ENCODE results near the gene RTP2. TPM values are rescaled to one million over a fixed set of nuclear protein-coding genes. Genes with fewer than 3 reads are reported as not detected.
A peak's percentile ranks its signal among the peaks of the same experiment; 100 is the strongest.

RTP2 gene
- total and polyA plus RNA-seq, 9 of the 15 experiments (the other 6 are each of a cell fraction or from before 2014, with no cell fraction given) = not detected

DNA sequence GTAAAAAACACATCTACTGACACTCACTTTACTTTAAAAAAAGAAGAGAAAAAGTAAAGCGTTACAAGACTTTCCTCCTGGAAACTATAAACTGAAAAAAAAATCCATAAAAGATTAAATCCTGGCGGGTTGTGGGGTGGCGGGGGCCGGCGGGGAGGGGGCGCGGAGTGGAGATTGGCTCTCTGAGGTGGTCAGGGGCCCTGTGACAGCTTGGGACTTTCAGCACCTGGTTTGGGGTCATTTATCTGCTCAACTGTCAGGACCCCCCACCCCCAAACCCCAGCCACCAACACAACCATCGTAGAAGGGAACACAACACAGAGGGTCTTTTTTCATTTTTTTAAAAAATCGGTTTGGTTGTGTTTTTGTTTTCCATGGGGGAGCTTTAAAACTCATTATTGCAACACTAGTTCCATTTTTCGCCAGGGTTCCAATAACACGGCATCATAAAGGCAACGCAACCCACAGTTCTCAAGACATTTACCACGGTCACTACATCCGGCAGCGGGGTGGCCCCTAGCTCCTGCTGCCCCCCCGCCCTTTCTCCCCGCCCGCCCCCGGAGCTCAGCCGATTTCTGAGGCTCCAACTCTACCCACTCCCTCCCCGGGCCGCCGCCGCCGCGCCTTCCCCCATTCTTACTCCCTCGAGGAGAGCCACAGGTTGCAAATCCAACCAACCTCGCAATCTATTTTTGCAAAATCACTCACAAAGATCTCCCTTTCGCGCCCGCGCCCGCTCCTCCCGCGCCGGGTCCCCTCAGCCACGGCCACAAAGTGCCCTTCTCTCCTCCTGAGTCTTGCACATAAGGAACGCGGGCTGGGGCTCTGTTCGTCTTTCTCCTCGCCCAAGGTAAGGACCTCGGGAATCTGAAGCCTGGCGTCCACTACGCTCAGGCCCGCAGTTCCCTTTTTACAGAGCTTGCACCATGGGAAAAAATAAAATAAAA lies 41.1 kb upstream of the RTP2 start (continued):
- TF ChIP-seq, protein P1, sequence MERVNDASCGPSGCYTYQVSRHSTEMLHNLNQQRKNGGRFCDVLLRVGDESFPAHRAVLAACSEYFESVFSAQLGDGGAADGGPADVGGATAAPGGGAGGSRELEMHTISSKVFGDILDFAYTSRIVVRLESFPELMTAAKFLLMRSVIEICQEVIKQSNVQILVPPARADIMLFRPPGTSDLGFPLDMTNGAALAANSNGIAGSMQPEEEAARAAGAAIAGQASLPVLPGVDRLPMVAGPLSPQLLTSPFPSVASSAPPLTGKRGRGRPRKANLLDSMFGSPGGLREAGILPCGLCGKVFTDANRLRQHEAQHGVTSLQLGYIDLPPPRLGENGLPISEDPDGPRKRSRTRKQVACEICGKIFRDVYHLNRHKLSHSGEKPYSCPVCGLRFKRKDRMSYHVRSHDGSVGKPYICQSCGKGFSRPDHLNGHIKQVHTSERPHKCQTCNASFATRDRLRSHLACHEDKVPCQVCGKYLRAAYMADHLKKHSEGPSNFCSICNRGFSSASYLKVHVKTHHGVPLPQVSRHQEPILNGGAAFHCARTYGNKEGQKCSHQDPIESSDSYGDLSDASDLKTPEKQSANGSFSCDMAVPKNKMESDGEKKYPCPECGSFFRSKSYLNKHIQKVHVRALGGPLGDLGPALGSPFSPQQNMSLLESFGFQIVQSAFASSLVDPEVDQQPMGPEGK (CRISPR knock-in tag; IDR thresholded peaks at IDR 0.05; ENCODE audit: borderline replicate concordance) = no peak
- TF ChIP-seq ZFX (CRISPR knock-in tag; IDR thresholded peaks at IDR 0.05) (0 out of 2 replicates have a peak, but pooled peaks have one; percentile 23), ZNF384 (IDR thresholded peaks at IDR 0.05; ENCODE audit: low read depth, low read length) (no peak), PHB2 (IDR thresholded peaks at IDR 0.05; ENCODE audit: low read depth) (no peak), PTBP1 (IDR thresholded peaks at IDR 0.05; ENCODE audit: low read depth, low read length) (no peak), CEBPG (CRISPR knock-in tag; IDR thresholded peaks at IDR 0.05) (no peak), CEBPG (tag; conservative IDR thresholded peaks at IDR 0.05 in 1 of 2, IDR thresholded peaks at IDR 0.05 in 1 of 2) (peak; percentile 55 to 59; a peak in 3 of 4 replicates), CEBPB (tag; IDR thresholded peaks at IDR 0.05) (no peak), ZNF561 (CRISPR knock-in tag; conservative IDR thresholded peaks at IDR 0.05) (no peak), EGR1 (conservative IDR thresholded peaks at IDR 0.05) (peak; percentile 64), RBM39 (optimal IDR thresholded peaks at IDR 0.05; ENCODE audit: low read depth, low read length) (no peak), ZNF644 (tag; IDR thresholded peaks at IDR 0.05; ENCODE audit: low read depth) (no peak), JUN (IDR thresholded peaks at IDR 0.05; ENCODE audit: borderline replicate concordance, low read depth, low read length) (no peak), JUN (CRISPR knock-in tag; IDR thresholded peaks at IDR 0.05; ENCODE audit: borderline replicate concordance) (no peak), POLR2AphosphoS2 (IDR thresholded peaks at IDR 0.05; ENCODE audit: low read length) (no peak), ZEB2 (IDR thresholded peaks at IDR 0.05) (no peak), HMGN3 (IDR thresholded peaks at IDR 0.05; ENCODE audit: borderline replicate concordance, extremely low read depth, insufficient read length, low read depth, low read length) (peak; percentile 39), HNRNPK (IDR thresholded peaks at IDR 0.05; ENCODE audit: low read depth, low read length, poor library complexity, severe bottlenecking) (no peak)
- TF ChIP-seq, protein P2, sequence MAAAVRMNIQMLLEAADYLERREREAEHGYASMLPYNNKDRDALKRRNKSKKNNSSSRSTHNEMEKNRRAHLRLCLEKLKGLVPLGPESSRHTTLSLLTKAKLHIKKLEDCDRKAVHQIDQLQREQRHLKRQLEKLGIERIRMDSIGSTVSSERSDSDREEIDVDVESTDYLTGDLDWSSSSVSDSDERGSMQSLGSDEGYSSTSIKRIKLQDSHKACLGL (CRISPR knock-in tag; IDR thresholded peaks at IDR 0.05; ENCODE audit: borderline replicate concordance, poor library complexity, severe bottlenecking) = no peak
- TF ChIP-seq, protein P3, sequence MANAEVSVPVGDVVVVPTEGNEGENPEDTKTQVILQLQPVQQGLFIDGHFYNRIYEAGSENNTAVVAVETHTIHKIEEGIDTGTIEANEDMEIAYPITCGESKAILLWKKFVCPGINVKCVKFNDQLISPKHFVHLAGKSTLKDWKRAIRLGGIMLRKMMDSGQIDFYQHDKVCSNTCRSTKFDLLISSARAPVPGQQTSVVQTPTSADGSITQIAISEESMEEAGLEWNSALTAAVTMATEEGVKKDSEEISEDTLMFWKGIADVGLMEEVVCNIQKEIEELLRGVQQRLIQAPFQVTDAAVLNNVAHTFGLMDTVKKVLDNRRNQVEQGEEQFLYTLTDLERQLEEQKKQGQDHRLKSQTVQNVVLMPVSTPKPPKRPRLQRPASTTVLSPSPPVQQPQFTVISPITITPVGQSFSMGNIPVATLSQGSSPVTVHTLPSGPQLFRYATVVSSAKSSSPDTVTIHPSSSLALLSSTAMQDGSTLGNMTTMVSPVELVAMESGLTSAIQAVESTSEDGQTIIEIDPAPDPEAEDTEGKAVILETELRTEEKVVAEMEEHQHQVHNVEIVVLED (CRISPR knock-in tag; IDR thresholded peaks at IDR 0.05) = no peak
- TF ChIP-seq, protein P4, sequence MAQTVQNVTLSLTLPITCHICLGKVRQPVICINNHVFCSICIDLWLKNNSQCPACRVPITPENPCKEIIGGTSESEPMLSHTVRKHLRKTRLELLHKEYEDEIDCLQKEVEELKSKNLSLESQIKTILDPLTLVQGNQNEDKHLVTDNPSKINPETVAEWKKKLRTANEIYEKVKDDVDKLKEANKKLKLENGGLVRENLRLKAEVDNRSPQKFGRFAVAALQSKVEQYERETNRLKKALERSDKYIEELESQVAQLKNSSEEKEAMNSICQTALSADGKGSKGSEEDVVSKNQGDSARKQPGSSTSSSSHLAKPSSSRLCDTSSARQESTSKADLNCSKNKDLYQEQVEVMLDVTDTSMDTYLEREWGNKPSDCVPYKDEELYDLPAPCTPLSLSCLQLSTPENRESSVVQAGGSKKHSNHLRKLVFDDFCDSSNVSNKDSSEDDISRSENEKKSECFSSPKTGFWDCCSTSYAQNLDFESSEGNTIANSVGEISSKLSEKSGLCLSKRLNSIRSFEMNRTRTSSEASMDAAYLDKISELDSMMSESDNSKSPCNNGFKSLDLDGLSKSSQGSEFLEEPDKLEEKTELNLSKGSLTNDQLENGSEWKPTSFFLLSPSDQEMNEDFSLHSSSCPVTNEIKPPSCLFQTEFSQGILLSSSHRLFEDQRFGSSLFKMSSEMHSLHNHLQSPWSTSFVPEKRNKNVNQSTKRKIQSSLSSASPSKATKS (CRISPR knock-in tag; IDR thresholded peaks at IDR 0.05) = no peak

Measured in K562 (cell line).